Spleen (tissue), 13 donors: ENCODE data around the gene AKAP5. TPM values are rescaled to one million over a fixed set of nuclear protein-coding genes. Genes with fewer than 3 reads are reported as not detected.

Experiments
- DNase-seq: peaks from one replicate; pipeline ENCODE4 v3.0.0-alpha.2; 2020
- H3K27ac ChIP-seq, 8 donors: fragments of 200-600 bp; sonication (generic) in 7 of 8; 1 replicate in 4 of 8; 2 replicates in 4 of 8; pipeline versions ENCODE4 v1.5.0 to v1.8.0; 2016 to 2021; ENCODE audit warnings: inconsistent platforms in 4 of 8, mild to moderate bottlenecking in 4 of 8, moderate library complexity in 1 of 8
- H3K27me3 ChIP-seq, 7 donors: fragments of 200-600 bp; sonication (generic) in 6 of 7; replicated peaks in 1 of 7; 1 replicate in 4 of 7; 2 replicates in 3 of 7; pipeline versions ENCODE4 v1.5.0 to v1.8.0; 2016 to 2021; ENCODE audit warnings: inconsistent platforms in 3 of 7, mild to moderate bottlenecking in 1 of 7
- H3K36me3 ChIP-seq, 6 donors: fragments of 200-600 bp; sonication (generic) in 5 of 6; 1 replicate in 4 of 6; 2 replicates in 2 of 6; pipeline versions ENCODE4 v1.5.0 to v1.8.0; 2016 to 2021; ENCODE audit warnings: inconsistent platforms in 2 of 6
- H3K4me1 ChIP-seq, 6 donors: fragments of 200-600 bp; sonication (generic) in 5 of 6; 1 replicate in 3 of 6; 2 replicates in 3 of 6; pipeline versions ENCODE4 v1.5.0 to v1.8.0; 2016 to 2021; ENCODE audit warnings: inconsistent platforms in 3 of 6
- H3K4me3 ChIP-seq, 8 donors: fragments of 200-600 bp; sonication (generic) in 7 of 8; 1 replicate in 4 of 8; 2 replicates in 4 of 8; pipeline versions ENCODE4 v1.5.0 to v1.8.0; 2016 to 2021; ENCODE audit warnings: inconsistent platforms in 4 of 8, mild to moderate bottlenecking in 4 of 8, moderate library complexity in 2 of 8
- H3K9me3 ChIP-seq, 8 donors: fragments of 200-600 bp; sonication (generic) in 7 of 8; 1 replicate in 4 of 8; 2 replicates in 4 of 8; pipeline versions ENCODE4 v1.5.0 to v1.8.0; 2016 to 2021; ENCODE audit warnings: inconsistent platforms in 4 of 8
- CTCF ChIP-seq, 11 experiments: fragments of 200-600 bp in 7 of 11; fragments of 450-650 bp in 4 of 11; sonication (generic) in 4 of 11; IDR thresholded peaks in 8 of 11; conservative IDR thresholded peaks in 3 of 11; 1 replicate in 7 of 11; 2 replicates in 4 of 11; pipeline versions ENCODE4 v1.4.0 to v1.8.0; 2016 to 2021; ENCODE audit warnings: antibody characterized with exemption in 11 of 11, inconsistent platforms in 4 of 11, mild to moderate bottlenecking in 1 of 11
- POLR2A ChIP-seq, 3 donors: fragments of 450-650 bp; IDR thresholded peaks; one replicate each; pipeline ENCODE4 v1.5.1; 2017; ENCODE audit warnings: antibody characterized with exemption in 3 of 3, mild to moderate bottlenecking in 1 of 3
- POLR2AphosphoS5 ChIP-seq, 3 donors: sonication (generic); formaldehyde crosslinking; IDR thresholded peaks; one replicate each; pipeline ENCODE4 v1.5.1; 2017; ENCODE audit warnings: antibody characterized with exemption in 3 of 3
- WGBS, 5 donors: extraction: QIAGEN DNeasy Blood & Tissue Kit in 3 of 5; methylation state at CpG; one replicate each; pipeline versions ENCODE4 v1.1.5 to v1.1.7; 2013 to 2018; 5-methylcytosine and 5-hydroxymethylcytosine counted together
- intact Hi-C: fragments of 100-400 bp; cut with DNase I; formaldehyde crosslinking; loops from one replicate; pipeline ENCODE4 v1.15.0; 2023; ENCODE audit warnings: low total_unique reads
- long read RNA-seq, 2 donors: transcript quantifications; one replicate each; lab custom pipeline, GENCODE V29; 2026
- polyA plus RNA-seq, 3 donors: library from polyadenylated mRNA; stranded (reverse); fragments of 200-250 nt; gene quantifications; one replicate each; pipeline ENCODE4 v1.2.1, GENCODE V29; 2013
- total RNA-seq, 7 donors: library from RNA; depleted of rRNA in 3 of 7; stranded (reverse); fragments of >200 nt in 3 of 7; fragmentation: NEBNext Ultra II Directional in 4 of 7; extraction: Animal tissue kit (Norgen Biotek cat#: 25700) in 4 of 7; gene quantifications; one replicate each; pipeline versions ENCODE4 v1.1.0 to v1.2.1, GENCODE V29; 2016 to 2021
- donor health status: healthy with polysubstance abuse.
- donor health status: DM: no; HTN: no; CAD: no; lungs with moderate emphysema.
- donor health status: DM: no; HTN: no; CAD: no.
- donor health status: Bipolar disorder and iron deficiency.
- donor health status: healthy.
- donor health status: DM: no; HTN: no; CAD: no.
- donor health status: DM: yes; HTN: yes; CAD: no.

Gene AKAP5
- total RNA-seq (1 to 10 TPM in 5 of 7 donors, under 1 TPM in 2; 0.76 to 3.7 (median 1.8) TPM), polyA plus RNA-seq (under 1 TPM; 0.39 to 0.58 (median 0.56) TPM)
- long read RNA-seq, donor 1, full-length matches to known transcripts: 5 of 5 reads
- long read RNA-seq, donor 1, partial matches to known transcripts: 0 of 5 reads
- long read RNA-seq, donor 1, other reads (novel, unspliced or antisense): 0 of 5 reads
- long read RNA-seq, donor 2, full-length matches to known transcripts: 1 of 1 reads
- long read RNA-seq, donor 2, partial matches to known transcripts: 0 of 1 reads
- long read RNA-seq, donor 2, other reads (novel, unspliced or antisense): 0 of 1 reads

GRCh38 chr14:64465191-64465822, at the start of gene AKAP5:
Gene AKAP5 (plus strand): TSS chr14:64465499. CDS start chr14:64468395, 2,896 bp downstream.
- WGBS, 5 donors: 0 to 1% (median 0%) methylated on average over 20 to 74 of the region's 74 CpGs
- DNase-seq: peak; percentile 88
- peaks cover 5 to 49% (median 29%) of the 10 kb centered on the region in 6 donors for H3K4me1 ChIP-seq
- peaks cover 0 to 15% (median 0%) of the 10 kb centered on the region in 7 donors for H3K27me3 ChIP-seq
- peak in 2 of 3 donors; percentile 49 to 53 for TF ChIP-seq POLR2AphosphoS5 (IDR thresholded peaks at IDR 0.05)
- no peak for TF ChIP-seq POLR2A (IDR thresholded peaks at IDR 0.05)
- no peaks in the 10 kb centered on the region for H3K9me3 ChIP-seq
- peak within 1 kb of the TSS in 7 of 8 donors; percentile 24 to 80 (median 60) for H3K27ac ChIP-seq
- peak within 1 kb of the TSS; percentile 42 to 88 (median 60) for H3K4me3 ChIP-seq
- no peaks in the 10 kb centered on the region for H3K36me3 ChIP-seq
- intact Hi-C loops: no loop called here

GRCh38 chr14:64416348-64416932, 48.9 kb upstream of the AKAP5 start:
- Histone ChIP-seq H3K27me3 (no peaks in the 10 kb centered on the region), H3K9me3 (no peaks in the 10 kb centered on the region), H3K36me3 (peaks cover 0 to 98% (median 60%) of the 10 kb centered on the region in 6 donors), H3K27ac (no peak overlapping the region), H3K4me1 (no peaks in the 10 kb centered on the region), H3K4me3 (no peak overlapping the region)
- intact Hi-C loops: no loop called here
- WGBS, 5 donors: 68 to 83% (median 74%) methylated on average over 3 of the region's 3 CpGs
- TF ChIP-seq POLR2A (IDR thresholded peaks at IDR 0.05) (no peak), POLR2AphosphoS5 (IDR thresholded peaks at IDR 0.05) (no peak), CTCF (IDR thresholded peaks at IDR 0.05 in 8 of 11, conservative IDR thresholded peaks at IDR 0.05 in 3 of 11) (no peak)
- no peak for DNase-seq

- no peaks in the 10 kb centered on the region for H3K27me3 ChIP-seq
- H3K9me3 ChIP-seq: no peaks in the 10 kb centered on the region
- DNase-seq: no peak
- TF ChIP-seq POLR2AphosphoS5 (IDR thresholded peaks at IDR 0.05) (no peak), CTCF (IDR thresholded peaks at IDR 0.05 in 8 of 11, conservative IDR thresholded peaks at IDR 0.05 in 3 of 11) (no peak), POLR2A (IDR thresholded peaks at IDR 0.05) (no peak)
- no peaks in the 10 kb centered on the region for H3K4me1 ChIP-seq
- intact Hi-C loops: no loop called here
- peaks cover 0 to 98% (median 62%) of the 10 kb centered on the region in 6 donors for H3K36me3 ChIP-seq
- 90 to 94% (median 93%) methylated on average over 5 of the region's 5 CpGs for WGBS, 5 donors
- no peak overlapping the region for H3K4me3 ChIP-seq
- H3K27ac ChIP-seq: no peak overlapping the region
These were observed 48.1 kb upstream of the AKAP5 start for GRCh38 chr14:64417055-64417770.

GRCh38 chr14:64417771-64418125, 47.6 kb upstream of the AKAP5 start:
- no peak for DNase-seq
- no peaks in the 10 kb centered on the region for H3K27me3 ChIP-seq
- WGBS, 5 donors: 95 to 99% (median 97%) methylated on average over 7 of the region's 7 CpGs
- H3K4me1 ChIP-seq: no peaks in the 10 kb centered on the region
- no peak overlapping the region for H3K4me3 ChIP-seq
- no peak overlapping the region for H3K27ac ChIP-seq
- TF ChIP-seq POLR2AphosphoS5 (IDR thresholded peaks at IDR 0.05): no peak
- TF ChIP-seq CTCF (IDR thresholded peaks at IDR 0.05 in 8 of 11, conservative IDR thresholded peaks at IDR 0.05 in 3 of 11): no peak
- TF ChIP-seq POLR2A (IDR thresholded peaks at IDR 0.05): no peak
- no peaks in the 10 kb centered on the region for H3K9me3 ChIP-seq
- peaks cover 0 to 98% (median 63%) of the 10 kb centered on the region in 6 donors for H3K36me3 ChIP-seq
- intact Hi-C loops: no loop called here
